A673 (cell line): ENCODE results near the gene CCR2.

Source experiments
- EZH2 ChIP-seq: fragments of 200-600 bp; sonication (generic); IDR thresholded peaks from 2 replicates; pipeline ENCODE4 v1.6.1; 2017; ENCODE audit warnings: borderline replicate concordance, low read depth, mild to moderate bottlenecking, mixed read lengths, antibody characterized with exemption, low read length; ENCODE audit not compliant: poor library complexity, severe bottlenecking
- TF ChIP-seq, protein P1 (sequence below): fragments of 300-800, 200-600 bp; sonication (generic); conservative IDR thresholded peaks from 2 replicates; pipeline ENCODE4 v1.5.1; 2017; ENCODE audit warnings: low read depth, mild to moderate bottlenecking, antibody characterized with exemption, low read length, moderate library complexity, mixed read lengths

DNA sequence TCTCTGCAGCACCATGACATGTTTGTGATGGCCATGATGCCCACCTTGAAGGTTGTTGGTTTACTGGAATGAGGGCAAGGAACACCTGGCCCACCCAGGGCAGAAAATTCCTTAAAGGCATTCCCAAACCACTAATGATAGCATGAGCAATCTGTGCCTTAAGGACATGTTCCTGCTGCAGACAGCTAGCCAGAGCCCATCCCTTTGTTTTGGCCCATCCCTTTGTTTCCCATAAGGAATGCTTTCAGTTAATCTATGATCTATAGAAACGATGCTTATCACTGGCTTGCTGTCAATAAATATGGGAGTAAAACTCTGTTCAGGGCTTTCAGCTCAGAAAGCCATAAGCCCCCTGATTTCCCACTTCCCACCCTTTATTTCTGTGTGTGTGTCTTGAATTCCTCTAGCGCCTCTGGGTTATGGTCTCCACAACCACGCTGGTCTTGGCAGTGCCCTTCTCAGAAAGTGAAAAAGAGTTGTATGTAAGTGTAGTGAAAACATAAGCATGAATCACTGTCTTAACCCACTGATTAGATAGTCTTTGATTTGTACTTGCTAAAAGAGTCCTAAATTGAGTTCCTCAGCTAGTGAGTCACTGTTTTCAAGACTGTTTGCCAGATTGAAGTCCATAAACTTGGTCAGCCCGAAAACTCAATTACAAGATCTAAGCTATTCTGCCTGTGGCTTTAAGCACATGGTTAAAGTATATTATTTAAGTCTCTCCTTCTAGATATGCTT lies 19.0 kb upstream of the CCR2 start:
- TF ChIP-seq, protein P1, sequence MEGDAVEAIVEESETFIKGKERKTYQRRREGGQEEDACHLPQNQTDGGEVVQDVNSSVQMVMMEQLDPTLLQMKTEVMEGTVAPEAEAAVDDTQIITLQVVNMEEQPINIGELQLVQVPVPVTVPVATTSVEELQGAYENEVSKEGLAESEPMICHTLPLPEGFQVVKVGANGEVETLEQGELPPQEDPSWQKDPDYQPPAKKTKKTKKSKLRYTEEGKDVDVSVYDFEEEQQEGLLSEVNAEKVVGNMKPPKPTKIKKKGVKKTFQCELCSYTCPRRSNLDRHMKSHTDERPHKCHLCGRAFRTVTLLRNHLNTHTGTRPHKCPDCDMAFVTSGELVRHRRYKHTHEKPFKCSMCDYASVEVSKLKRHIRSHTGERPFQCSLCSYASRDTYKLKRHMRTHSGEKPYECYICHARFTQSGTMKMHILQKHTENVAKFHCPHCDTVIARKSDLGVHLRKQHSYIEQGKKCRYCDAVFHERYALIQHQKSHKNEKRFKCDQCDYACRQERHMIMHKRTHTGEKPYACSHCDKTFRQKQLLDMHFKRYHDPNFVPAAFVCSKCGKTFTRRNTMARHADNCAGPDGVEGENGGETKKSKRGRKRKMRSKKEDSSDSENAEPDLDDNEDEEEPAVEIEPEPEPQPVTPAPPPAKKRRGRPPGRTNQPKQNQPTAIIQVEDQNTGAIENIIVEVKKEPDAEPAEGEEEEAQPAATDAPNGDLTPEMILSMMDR: no peak
- no peak for TF ChIP-seq EZH2
